Measurements from ENCODE around the gene PRAME. TPM values are rescaled to one million over a fixed set of nuclear protein-coding genes. Genes with fewer than 3 reads are reported as not detected.

The PRAME gene
- total and polyA plus RNA-seq, 2 of the 13 experiments (the other 11 are each of a cell fraction or from before 2014, with no cell fraction given): 0.11 to 0.83 TPM

DNA sequence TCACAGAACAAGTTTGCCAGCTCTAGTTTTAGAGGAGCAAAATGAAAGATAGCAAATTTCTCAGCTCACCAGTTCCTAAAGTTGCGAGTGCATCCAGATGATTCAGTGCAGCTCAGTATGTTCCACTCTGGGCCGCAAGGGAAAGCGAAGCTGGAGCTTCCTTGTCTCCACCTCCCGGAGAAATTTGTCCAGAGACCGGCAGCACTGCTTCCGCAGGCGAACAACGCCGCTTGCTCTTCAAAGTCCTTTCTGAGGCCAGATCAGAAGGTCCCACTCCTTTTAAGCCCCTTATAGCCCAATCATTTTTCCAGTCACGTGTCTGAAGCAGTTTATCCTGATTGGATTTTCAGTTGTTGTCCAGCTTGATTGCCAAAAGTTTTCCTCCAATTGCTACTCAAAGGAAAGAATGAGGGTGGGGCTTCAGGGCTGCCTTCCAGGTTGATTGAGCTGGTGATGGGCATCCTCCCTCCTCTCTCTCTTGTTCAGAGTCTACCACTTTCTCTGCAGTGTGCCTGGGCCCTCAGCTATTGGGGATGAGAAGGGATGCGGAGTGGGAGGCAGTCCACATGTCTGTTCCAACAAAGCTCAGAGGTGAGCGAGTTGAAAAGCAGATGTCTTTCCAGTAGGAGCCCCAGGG is 38.9 kb downstream of the PRAME start, which contains the start of gene ZNF280A (continued):
- TF ChIP-seq, protein P1, sequence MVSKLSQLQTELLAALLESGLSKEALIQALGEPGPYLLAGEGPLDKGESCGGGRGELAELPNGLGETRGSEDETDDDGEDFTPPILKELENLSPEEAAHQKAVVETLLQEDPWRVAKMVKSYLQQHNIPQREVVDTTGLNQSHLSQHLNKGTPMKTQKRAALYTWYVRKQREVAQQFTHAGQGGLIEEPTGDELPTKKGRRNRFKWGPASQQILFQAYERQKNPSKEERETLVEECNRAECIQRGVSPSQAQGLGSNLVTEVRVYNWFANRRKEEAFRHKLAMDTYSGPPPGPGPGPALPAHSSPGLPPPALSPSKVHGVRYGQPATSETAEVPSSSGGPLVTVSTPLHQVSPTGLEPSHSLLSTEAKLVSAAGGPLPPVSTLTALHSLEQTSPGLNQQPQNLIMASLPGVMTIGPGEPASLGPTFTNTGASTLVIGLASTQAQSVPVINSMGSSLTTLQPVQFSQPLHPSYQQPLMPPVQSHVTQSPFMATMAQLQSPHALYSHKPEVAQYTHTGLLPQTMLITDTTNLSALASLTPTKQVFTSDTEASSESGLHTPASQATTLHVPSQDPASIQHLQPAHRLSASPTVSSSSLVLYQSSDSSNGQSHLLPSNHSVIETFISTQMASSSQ (IDR thresholded peaks at IDR 0.05; ENCODE audit: low read depth): no peak
- TF ChIP-seq, protein P1 (CRISPR knock-in tag; IDR thresholded peaks at IDR 0.05; ENCODE audit: borderline replicate concordance): no peak
- TF ChIP-seq REXO4 (CRISPR knock-in tag; IDR thresholded peaks at IDR 0.05; ENCODE audit: borderline replicate concordance) (no peak), ATF7 (IDR thresholded peaks at IDR 0.05) (no peak), ATF7 (CRISPR knock-in tag; IDR thresholded peaks at IDR 0.05) (no peak), ZNF562 (CRISPR knock-in tag; IDR thresholded peaks at IDR 0.05; ENCODE audit: borderline replicate concordance) (no peak), HNRNPLL (IDR thresholded peaks at IDR 0.05; ENCODE audit: low read depth, low read length, poor library complexity, severe bottlenecking) (no peak), PHF21A (CRISPR knock-in tag; IDR thresholded peaks at IDR 0.05) (no peak), ZFP90 (CRISPR knock-in tag; IDR thresholded peaks at IDR 0.05; ENCODE audit: borderline replicate concordance) (no peak), RCOR2 (CRISPR knock-in tag; IDR thresholded peaks at IDR 0.05) (no peak), SOX6 (IDR thresholded peaks at IDR 0.05) (no peak), SOX6 (CRISPR knock-in tag; IDR thresholded peaks at IDR 0.05) (0 out of 2 replicates have a peak, but pooled peaks have one; percentile 25), ZMYM4 (CRISPR knock-in tag; IDR thresholded peaks at IDR 0.05) (peak; percentile 97), SRSF4 (IDR thresholded peaks at IDR 0.05; ENCODE audit: low read depth, low read length, poor library complexity, severe bottlenecking) (no peak), NFRKB (IDR thresholded peaks at IDR 0.05) (no peak), ZSCAN29 (CRISPR knock-in tag; conservative IDR thresholded peaks at IDR 0.05) (no peak)
- TF ChIP-seq, protein P2, sequence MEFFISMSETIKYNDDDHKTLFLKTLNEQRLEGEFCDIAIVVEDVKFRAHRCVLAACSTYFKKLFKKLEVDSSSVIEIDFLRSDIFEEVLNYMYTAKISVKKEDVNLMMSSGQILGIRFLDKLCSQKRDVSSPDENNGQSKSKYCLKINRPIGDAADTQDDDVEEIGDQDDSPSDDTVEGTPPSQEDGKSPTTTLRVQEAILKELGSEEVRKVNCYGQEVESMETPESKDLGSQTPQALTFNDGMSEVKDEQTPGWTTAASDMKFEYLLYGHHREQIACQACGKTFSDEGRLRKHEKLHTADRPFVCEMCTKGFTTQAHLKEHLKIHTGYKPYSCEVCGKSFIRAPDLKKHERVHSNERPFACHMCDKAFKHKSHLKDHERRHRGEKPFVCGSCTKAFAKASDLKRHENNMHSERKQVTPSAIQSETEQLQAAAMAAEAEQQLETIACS (CRISPR knock-in tag; IDR thresholded peaks at IDR 0.05): no peak
- TF ChIP-seq, protein P3, sequence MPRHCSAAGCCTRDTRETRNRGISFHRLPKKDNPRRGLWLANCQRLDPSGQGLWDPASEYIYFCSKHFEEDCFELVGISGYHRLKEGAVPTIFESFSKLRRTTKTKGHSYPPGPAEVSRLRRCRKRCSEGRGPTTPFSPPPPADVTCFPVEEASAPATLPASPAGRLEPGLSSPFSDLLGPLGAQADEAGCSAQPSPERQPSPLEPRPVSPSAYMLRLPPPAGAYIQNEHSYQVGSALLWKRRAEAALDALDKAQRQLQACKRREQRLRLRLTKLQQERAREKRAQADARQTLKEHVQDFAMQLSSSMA (CRISPR knock-in tag; IDR thresholded peaks at IDR 0.05): no peak

All from HepG2 (cell line).